T-helper 2 cell (primary cell): ENCODE measurements around the gene IL7R.
A peak's percentile ranks its signal among the peaks of the same experiment; 100 is the strongest.

ENCODE experiments used
- DNase-seq, 5 experiments: peaks; one replicate each; pipeline versions ENCODE4 v3.0.0 to v3.0.0-alpha.2; 2012 to 2022
- total RNA-seq, 2 donors: gene quantifications; one replicate each; lab custom pipeline; 2026; lab: John Stamatoyannopoulos, UW

Gene IL7R, protein sequence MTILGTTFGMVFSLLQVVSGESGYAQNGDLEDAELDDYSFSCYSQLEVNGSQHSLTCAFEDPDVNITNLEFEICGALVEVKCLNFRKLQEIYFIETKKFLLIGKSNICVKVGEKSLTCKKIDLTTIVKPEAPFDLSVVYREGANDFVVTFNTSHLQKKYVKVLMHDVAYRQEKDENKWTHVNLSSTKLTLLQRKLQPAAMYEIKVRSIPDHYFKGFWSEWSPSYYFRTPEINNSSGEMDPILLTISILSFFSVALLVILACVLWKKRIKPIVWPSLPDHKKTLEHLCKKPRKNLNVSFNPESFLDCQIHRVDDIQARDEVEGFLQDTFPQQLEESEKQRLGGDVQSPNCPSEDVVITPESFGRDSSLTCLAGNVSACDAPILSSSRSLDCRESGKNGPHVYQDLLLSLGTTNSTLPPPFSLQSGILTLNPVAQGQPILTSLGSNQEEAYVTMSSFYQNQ
- total RNA-seq: 822 to 1,587 reads per million in 2 donors

DNA sequence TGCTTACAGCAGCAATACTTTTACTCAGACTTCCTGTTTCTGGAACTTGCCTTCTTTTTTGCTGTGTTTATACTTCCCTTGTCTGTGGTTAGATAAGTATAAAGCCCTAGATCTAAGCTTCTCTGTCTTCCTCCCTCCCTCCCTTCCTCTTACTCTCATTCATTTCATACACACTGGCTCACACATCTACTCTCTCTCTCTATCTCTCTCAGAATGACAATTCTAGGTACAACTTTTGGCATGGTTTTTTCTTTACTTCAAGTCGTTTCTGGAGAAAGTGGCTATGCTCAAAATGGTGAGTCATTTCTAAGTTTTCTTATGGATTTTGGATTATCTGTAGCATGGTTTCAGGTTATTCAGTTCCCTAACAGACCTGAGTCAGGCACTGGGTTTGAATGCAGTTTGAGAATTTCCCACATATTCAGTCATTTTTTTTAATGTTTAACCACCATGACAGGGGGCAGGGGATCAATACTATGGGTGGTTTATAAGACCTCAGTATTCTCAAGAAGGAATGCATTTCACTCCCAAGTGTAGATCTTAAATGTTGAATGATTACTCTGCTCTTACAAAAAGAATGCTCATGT, at the start of gene IL7R:
IL7R (plus strand) TSS at position 127 of the 587 bp plus-strand sequence; CDS start at position 214, 87 bp downstream.
- peak in 2 of 5 experiments; percentile 76 to 94 for DNase-seq

GRCh38 chr5:35810601-35811000, 46.1 kb upstream of the IL7R start:
- DNase-seq: peak in 1 of 5 experiments; percentile 58

DNA sequence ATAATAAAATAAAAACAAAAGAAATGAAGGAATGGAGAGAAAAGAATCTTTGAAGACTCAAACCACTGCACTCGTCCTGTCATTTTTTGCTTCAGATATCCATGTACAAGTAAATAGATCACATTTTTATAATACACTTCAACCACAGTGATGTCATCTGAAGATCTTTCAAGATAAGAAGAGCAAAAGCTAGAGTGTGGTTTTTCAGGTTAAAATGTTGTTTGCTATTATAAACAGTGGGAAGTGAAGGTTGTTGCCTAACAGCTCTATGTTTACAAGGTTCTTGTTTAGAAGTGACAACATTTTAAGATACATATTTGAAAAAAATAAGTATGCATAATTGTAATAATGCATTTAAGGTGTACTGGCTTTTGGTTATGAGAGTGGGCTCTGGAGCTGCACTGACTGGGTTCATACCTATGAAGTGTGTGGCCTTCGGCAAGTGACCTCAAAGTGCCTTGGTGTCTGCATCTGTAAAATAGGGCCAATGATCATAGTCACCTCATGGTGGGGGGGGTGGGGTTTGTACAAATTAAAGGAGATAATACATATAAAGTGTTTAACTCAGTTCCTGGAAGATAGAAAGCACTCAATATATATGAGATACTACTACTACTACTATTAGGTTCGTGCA, 45.5 kb upstream of the IL7R start:
- DNase-seq: peak in 3 of 5 experiments; percentile 25 to 96 (median 84)

- no peak for DNase-seq
Observed at GRCh38 chr5:35813521-35813920, 43.2 kb upstream of the IL7R start.

DNA sequence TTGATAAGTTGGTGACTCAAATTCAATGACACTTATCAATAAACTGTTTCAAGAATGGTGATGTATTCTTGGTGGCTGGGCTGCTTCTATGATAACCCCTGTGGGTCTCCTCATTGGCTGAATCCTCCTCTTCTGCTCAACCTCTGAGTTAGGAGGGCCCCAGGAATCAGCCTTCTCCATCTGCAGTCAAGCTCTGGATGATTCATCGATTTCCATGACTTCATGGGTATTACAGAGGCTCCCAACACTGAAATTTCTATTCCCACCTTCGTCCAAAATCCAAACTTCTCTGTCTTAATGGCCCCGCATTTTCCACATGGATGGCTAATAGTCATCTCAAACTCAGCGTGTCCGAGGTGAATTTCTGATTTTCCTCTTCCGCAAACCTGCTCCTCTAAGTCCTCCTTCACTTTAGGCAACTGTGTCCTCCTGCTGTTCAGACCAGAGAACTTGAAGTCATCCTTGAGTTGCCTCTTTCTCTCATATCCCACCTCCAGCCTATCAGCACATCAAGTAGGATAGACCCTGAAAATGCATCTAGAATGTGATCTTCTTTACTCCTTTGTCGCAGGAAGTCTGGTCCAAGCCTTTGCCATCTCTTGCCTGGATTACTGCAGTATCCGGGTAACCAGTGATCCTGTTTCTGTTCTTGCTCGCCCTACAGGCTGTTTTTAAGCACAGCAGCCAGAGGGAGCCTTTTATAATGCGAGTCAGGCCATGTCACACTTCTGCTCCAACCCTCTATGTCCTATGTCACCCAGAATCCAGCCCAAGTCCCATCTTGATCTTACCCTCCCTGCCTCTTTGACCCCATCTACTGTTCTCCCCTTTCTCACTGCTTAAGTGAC, 41.4 kb upstream of the IL7R start:
- peak in 1 of 5 experiments; percentile 77 for DNase-seq

GRCh38 chr5:35816881-35817521, 39.7 kb upstream of the IL7R start:
- peak in 2 of 5 experiments; percentile 60 to 89 for DNase-seq

GRCh38 chr5:35819026-35819425, 37.7 kb upstream of the IL7R start:
- DNase-seq: no peak

DNA sequence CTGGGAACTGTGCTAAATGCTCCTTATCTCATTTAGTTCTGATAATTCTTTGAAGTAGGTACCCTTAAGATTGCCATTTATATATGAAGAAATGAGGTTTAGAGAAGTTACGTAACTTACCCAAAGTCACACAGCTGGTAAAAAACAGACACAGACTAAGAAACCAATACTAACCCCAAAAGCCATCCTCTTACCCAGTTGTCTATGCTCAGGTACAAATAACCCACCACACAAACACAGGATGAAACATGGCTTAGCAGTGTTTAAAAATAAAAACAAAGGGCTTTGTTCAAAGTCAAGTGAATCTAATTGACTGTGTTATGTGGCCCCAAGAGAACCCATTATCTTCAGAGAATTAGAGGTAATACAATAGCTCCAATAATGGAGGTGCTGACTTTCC, 37.0 kb upstream of the IL7R start:
- peak in 2 of 5 experiments; percentile 54 to 72 for DNase-seq

GRCh38 chr5:35820735-35821134, 36.0 kb upstream of the IL7R start:
- no peak for DNase-seq

DNA sequence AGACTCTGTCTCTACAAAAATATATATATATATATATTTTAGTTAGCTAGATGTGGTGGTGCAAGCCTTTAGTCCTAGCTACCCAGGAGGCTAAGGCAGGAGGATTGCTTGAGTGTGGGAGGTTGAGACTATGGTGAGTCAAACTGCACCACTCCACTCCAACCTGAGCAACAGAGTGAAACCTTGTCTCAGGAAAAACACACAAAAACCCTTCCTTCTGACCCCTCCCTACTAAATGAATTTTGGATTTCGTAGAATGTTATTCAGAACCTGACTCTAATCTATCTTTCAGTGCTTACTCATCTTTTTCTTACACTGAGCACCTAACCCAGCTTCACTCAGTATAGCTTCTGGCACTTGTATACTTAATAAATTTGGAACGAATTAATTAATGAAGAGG, 35.2 kb upstream of the IL7R start:
- DNase-seq: peak in 1 of 5 experiments; percentile 58

GRCh38 chr5:35822511-35822910, 34.2 kb upstream of the IL7R start:
- peak in 3 of 5 experiments; percentile 16 to 88 (median 60) for DNase-seq

- peak in 1 of 5 experiments; percentile 68 for DNase-seq
Observed at GRCh38 chr5:35823347-35824098, 33.2 kb upstream of the IL7R start.

DNA sequence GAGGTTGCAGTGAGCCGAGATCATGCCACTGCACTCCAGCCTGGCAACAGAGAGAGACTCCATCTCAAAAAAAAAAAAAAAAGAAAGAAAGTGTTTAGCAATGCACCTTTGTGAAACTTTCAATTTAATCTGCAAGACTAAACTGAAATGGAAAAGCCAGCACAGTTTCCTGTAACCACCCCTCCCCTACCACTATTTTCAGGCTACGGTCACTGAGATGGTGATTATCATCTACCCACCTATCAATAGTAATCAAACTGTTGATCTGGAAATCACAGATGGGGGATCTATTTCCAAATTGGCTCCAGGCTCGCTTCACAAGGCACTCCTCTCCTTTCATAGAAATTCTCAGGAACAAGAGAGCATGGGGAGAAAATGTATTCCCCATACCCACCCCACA, 30.6 kb upstream of the IL7R start:
- peak in 1 of 5 experiments; percentile 70 for DNase-seq

- no peak for DNase-seq
Observed at GRCh38 chr5:35826554-35826953, 30.1 kb upstream of the IL7R start.

DNA sequence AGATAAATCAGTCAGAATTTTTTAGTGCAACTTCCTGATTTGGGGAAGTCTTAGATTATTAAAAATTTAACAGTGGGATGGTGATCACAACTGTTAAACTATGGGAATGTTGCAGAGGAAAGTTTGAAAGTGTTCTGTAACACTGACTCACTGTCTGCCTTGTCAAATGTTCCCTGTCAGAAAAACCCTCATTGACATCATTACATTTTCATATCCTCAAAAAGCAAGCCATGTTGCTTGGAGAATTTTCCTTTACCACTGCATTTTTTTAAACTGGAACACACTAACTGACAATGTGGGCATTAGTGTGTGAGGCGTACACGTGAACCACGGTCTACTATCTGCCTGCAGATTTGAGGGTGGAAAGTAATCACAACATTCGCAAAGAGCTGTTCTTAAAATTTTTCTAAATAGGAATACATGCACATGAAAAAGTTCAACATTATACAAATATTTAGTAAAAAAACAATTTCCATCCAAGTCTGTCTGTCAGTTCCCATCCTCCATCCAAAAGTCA, 28.6 kb upstream of the IL7R start:
- DNase-seq: no peak

GRCh38 chr5:35830587-35830986, 26.1 kb upstream of the IL7R start:
- peak in 3 of 5 experiments; percentile 32 to 76 (median 67) for DNase-seq

DNA sequence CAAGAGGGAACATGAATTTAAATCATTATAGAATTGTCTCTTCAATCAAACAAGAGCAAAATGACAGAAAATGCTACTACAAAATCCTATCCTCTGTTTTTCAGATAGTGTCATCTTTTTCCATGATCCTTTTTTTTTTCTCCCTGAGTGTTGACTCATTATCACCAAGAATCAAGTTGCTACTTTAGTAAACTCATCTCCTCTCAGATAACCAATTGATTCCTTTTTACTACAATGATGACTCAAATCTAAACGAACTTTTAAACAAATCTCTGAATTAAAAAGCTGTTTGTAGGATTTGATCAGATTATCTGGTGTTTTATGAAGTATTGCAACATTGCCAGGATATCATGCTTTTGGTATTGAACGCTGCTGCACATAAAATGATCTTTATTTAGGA, 23.9 kb upstream of the IL7R start:
- peak in 1 of 5 experiments; percentile 85 for DNase-seq

GRCh38 chr5:35833224-35833623, 23.5 kb upstream of the IL7R start:
- peak in 1 of 5 experiments; percentile 23 for DNase-seq

DNA sequence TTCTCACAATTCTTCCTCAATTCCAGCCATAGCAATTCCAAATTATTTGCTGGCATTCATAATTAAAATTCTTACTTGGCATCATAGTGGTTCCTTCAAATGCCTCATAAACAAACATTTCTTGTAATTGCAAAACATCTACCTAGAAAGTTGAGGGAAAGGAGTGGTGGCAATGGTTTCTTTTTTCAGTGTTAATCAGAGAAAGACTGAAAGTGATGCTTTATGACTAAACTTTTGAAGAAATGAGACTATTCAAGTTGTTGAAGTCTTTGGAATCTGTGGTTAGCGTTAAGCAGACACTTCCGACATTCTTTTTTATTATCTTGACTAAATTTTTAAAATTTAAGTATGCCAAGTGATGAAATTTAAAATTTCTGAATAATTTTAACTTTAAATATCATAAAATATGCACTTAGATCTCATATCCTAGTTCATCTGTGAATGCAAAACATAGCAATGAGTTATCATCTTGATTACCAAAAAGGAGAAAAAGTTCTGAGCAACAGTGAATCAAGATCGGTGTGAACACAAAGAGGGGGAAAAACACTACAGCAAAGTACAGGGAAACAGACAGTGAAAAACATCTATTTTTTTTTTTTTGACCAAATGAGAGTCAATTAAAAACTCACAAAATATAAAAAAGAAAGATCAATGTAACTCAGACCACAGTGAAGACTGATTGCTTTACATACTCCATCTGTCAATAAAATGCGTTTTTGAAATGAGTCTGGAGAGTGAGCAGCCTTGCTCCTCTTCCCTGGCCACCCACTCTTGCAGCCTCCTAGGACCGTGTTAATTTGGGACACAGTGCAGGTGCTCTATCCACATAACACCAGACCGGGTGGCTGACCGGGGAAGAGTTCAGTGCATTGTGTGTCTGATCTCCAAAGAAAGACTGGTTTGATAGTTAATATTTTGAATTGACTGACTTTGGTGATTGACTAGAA, 20.6 kb upstream of the IL7R start:
- DNase-seq: peak in 1 of 5 experiments; percentile 86
